H1 (cell line): ENCODE measurements around the gene SLC22A3. TPM values are rescaled to one million over a fixed set of nuclear protein-coding genes. Genes with fewer than 3 reads are reported as not detected.
A peak's percentile ranks its signal among the peaks of the same experiment; 100 is the strongest.

Experiments used
- CTCF ChIA-PET: fragments of 300-600 bp; sonication (Branson Sonifier 250); formaldehyde crosslinking; loops from one replicate; lab custom pipeline; 2021; ENCODE audit not compliant: partially characterized antibody; lab: Charles Lee
- POLR2A ChIA-PET: fragments of 300-600 bp; sonication (Branson Sonifier 250); formaldehyde crosslinking; loops from one replicate; lab custom pipeline; 2021; ENCODE audit warnings: inconsistent platforms; ENCODE audit not compliant: partially characterized antibody; lab: Charles Lee
- DNase-seq, 2 experiments: peaks; one replicate each; pipeline versions ENCODE4 v3.0.0 to v3.0.0-alpha.2; 2010 to 2022; ENCODE audit warnings: low spot score in 2 of 2, low read depth in 1 of 2, mixed read lengths in 1 of 2
- FAIRE-seq: peaks from 2 replicates; lab custom pipeline; 2011; peaks lifted over from hg19 to GRCh38; lab: Jason Lieb, UNC
- H2AFZ ChIP-seq: 2 replicates; pipeline ENCODE4 v1.8.1; 2012; ENCODE audit warnings: low read length, inconsistent platforms
- H2AK5ac ChIP-seq: 2 replicates; pipeline ENCODE4 v1.6.1; 2013; ENCODE audit warnings: low read depth, low read length
- H2BK120ac ChIP-seq: replicated peaks from 2 replicates; pipeline ENCODE3; 2013; ENCODE audit warnings: low read depth, low read length, inconsistent platforms
- H2BK12ac ChIP-seq: 2 replicates; pipeline ENCODE4 v1.6.1; 2013; ENCODE audit warnings: low read depth, low read length
- H2BK15ac ChIP-seq: 2 replicates; pipeline ENCODE4 v1.6.1; 2013; ENCODE audit warnings: low read length
- H2BK20ac ChIP-seq: 2 replicates; pipeline ENCODE4 v1.6.1; 2013; ENCODE audit warnings: low read length
- H2BK5ac ChIP-seq: 2 replicates; pipeline ENCODE4 v1.6.1; 2013; ENCODE audit warnings: low read depth, low read length
- H3K14ac ChIP-seq: 2 replicates; pipeline ENCODE4 v1.6.1; 2013; ENCODE audit warnings: inconsistent platforms; ENCODE audit not compliant: insufficient read length
- H3K18ac ChIP-seq: 2 replicates; pipeline ENCODE4 v1.6.1; 2013; ENCODE audit warnings: low read length; ENCODE audit errors: extremely low read depth
- H3K23ac ChIP-seq: 2 replicates; pipeline ENCODE4 v1.6.1; 2013; ENCODE audit warnings: inconsistent platforms; ENCODE audit not compliant: insufficient read length
- H3K23me2 ChIP-seq: 2 replicates; pipeline ENCODE4 v1.6.1; 2013; ENCODE audit warnings: low read depth, low read length
- H3K27ac ChIP-seq: 2 replicates; pipeline ENCODE4 v1.6.1; 2011; ENCODE audit warnings: low read depth, low read length, inconsistent platforms
- H3K27me3 ChIP-seq, 4 experiments: replicated peaks in 1 of 4; 1 replicate in 1 of 4; 2 replicates in 3 of 4; pipeline versions ENCODE4 v1.6.1 to v1.8.1; 2011 to 2013; ENCODE audit warnings: low read length in 3 of 4, mild to moderate bottlenecking in 3 of 4, inconsistent platforms in 2 of 4, mixed read lengths in 2 of 4, moderate library complexity in 1 of 4; ENCODE audit not compliant: control insufficient read depth in 3 of 4, insufficient read depth in 3 of 4; ENCODE audit errors: extremely low read depth in 1 of 4
- H3K36me3 ChIP-seq, 4 experiments: 2 replicates each; pipeline versions ENCODE4 v1.6.1 to v1.8.1; 2011 to 2013; ENCODE audit warnings: mild to moderate bottlenecking in 4 of 4, low read length in 3 of 4, moderate library complexity in 2 of 4, control low read depth in 1 of 4, inconsistent platforms in 1 of 4; ENCODE audit not compliant: insufficient read depth in 4 of 4, control insufficient read depth in 2 of 4
- H3K4ac ChIP-seq: replicated peaks from 2 replicates; pipeline ENCODE3; 2013; ENCODE audit warnings: low read length, low read depth, mixed read lengths, inconsistent platforms; ENCODE audit not compliant: insufficient read length
- H3K4me1 ChIP-seq, 4 experiments: replicated peaks in 1 of 4; 1 replicate in 1 of 4; 2 replicates in 3 of 4; pipeline versions ENCODE4 v1.6.1 to v1.8.1; 2011 to 2013; ENCODE audit warnings: low read length in 3 of 4, inconsistent platforms in 2 of 4, mixed read lengths in 1 of 4; ENCODE audit not compliant: insufficient read depth in 4 of 4, control insufficient read depth in 3 of 4
- H3K4me2 ChIP-seq, 2 experiments: 2 replicates each; pipeline versions ENCODE4 v1.6.1 to v1.8.1; 2011 to 2013; ENCODE audit warnings: low read depth in 2 of 2, low read length in 2 of 2, control low read depth in 1 of 2, inconsistent platforms in 1 of 2, mild to moderate bottlenecking in 1 of 2; ENCODE audit not compliant: insufficient read depth in 1 of 2
- H3K4me3 ChIP-seq, 4 experiments: fragments of 200-600, 300-600 bp in 1 of 4; sonication (generic), shearing (Covaris generic), sonication (Bioruptor Twin) in 1 of 4; 2 replicates each; pipeline versions ENCODE4 v1.5.1 to v1.8.1; 2011 to 2016; ENCODE audit warnings: low read length in 4 of 4, low read depth in 3 of 4, control low read depth in 2 of 4, inconsistent platforms in 2 of 4, mild to moderate bottlenecking in 2 of 4, mixed read lengths in 1 of 4, moderate library complexity in 1 of 4; ENCODE audit not compliant: insufficient read depth in 2 of 4; ENCODE audit errors: extremely low read depth in 1 of 4
- H3K56ac ChIP-seq: replicated peaks from 2 replicates; pipeline ENCODE3; 2013; ENCODE audit warnings: low read depth, mild to moderate bottlenecking, mixed read lengths, low read length, inconsistent platforms; ENCODE audit not compliant: insufficient read length
- H3K79me1 ChIP-seq: 2 replicates; pipeline ENCODE4 v1.6.1; 2013; ENCODE audit warnings: low read depth, low read length, control low read depth
- H3K79me2 ChIP-seq, 2 experiments: 2 replicates each; pipeline versions ENCODE4 v1.6.1 to v1.8.1; 2012 to 2013; ENCODE audit warnings: low read length in 2 of 2, mild to moderate bottlenecking in 2 of 2, inconsistent platforms in 1 of 2; ENCODE audit not compliant: insufficient read depth in 2 of 2, control insufficient read depth in 1 of 2
- H3K9ac ChIP-seq, 4 experiments: replicated peaks in 1 of 4; 1 replicate in 1 of 4; 2 replicates in 3 of 4; pipeline versions ENCODE4 v1.6.1 to v1.8.1; 2011 to 2013; ENCODE audit warnings: low read depth in 3 of 4, low read length in 3 of 4, control low read depth in 2 of 4, mild to moderate bottlenecking in 2 of 4, moderate library complexity in 2 of 4, inconsistent platforms in 1 of 4; ENCODE audit errors: extremely low read depth in 1 of 4
- H3K9me3 ChIP-seq, 2 experiments: 2 replicates each; pipeline versions ENCODE4 v1.6.1 to v1.8.1; 2012 to 2013; ENCODE audit warnings: mild to moderate bottlenecking in 2 of 2, moderate library complexity in 2 of 2, control low read depth in 1 of 2, inconsistent platforms in 1 of 2, low read depth in 1 of 2, low read length in 1 of 2, mixed read lengths in 1 of 2; ENCODE audit not compliant: insufficient read depth in 2 of 2
- H4K20me1 ChIP-seq, 2 experiments: replicated peaks in 1 of 2; 2 replicates each; pipeline versions ENCODE3 to v1.8.1; 2011 to 2013; ENCODE audit warnings: inconsistent platforms in 2 of 2, low read length in 2 of 2, mild to moderate bottlenecking in 1 of 2; ENCODE audit not compliant: insufficient read depth in 2 of 2, control insufficient read depth in 1 of 2
- H4K5ac ChIP-seq: 2 replicates; pipeline ENCODE4 v1.6.1; 2013; ENCODE audit warnings: low read length, low read depth, mixed read lengths, inconsistent platforms; ENCODE audit not compliant: insufficient read length
- H4K8ac ChIP-seq: 2 replicates; pipeline ENCODE4 v1.8.0; 2013; ENCODE audit warnings: mild to moderate bottlenecking, moderate library complexity, low read length, inconsistent platforms; ENCODE audit not compliant: insufficient read depth; ENCODE audit errors: extremely low read depth
- H4K91ac ChIP-seq: replicated peaks from 2 replicates; pipeline ENCODE3; 2013; ENCODE audit warnings: low read length, mixed read lengths, inconsistent platforms; ENCODE audit not compliant: insufficient read length
- BACH1 ChIP-seq: IDR thresholded peaks from 2 replicates; pipeline ENCODE4 v1.6.1; 2012; ENCODE audit warnings: low read length, improper control_type of control experiment
- BCL11A ChIP-seq, 2 experiments: IDR thresholded peaks; one replicate each; pipeline ENCODE4 v1.6.1; 2011; ENCODE audit warnings: low read depth in 2 of 2, low read length in 2 of 2, mild to moderate bottlenecking in 2 of 2
- CEBPB ChIP-seq: IDR thresholded peaks from 2 replicates; pipeline ENCODE4 v1.6.1; 2012; ENCODE audit warnings: low read depth, low read length
- CHD1 ChIP-seq: IDR thresholded peaks from 2 replicates; pipeline ENCODE4 v1.6.1; 2012; ENCODE audit warnings: low read depth, low read length, improper control_type of control experiment
- CREB1 ChIP-seq: IDR thresholded peaks from 2 replicates; pipeline ENCODE4 v1.6.1; 2012; ENCODE audit warnings: inconsistent platforms
- GABPA ChIP-seq: IDR thresholded peaks from 2 replicates; pipeline ENCODE4 v1.6.1; 2011; ENCODE audit warnings: mild to moderate bottlenecking, low read length, moderate library complexity, borderline replicate concordance; ENCODE audit not compliant: insufficient read depth
- POLR2AphosphoS5 ChIP-seq: IDR thresholded peaks from 2 replicates; pipeline ENCODE4 v1.6.1; 2011; ENCODE audit warnings: low read depth, low read length
- RNF2 ChIP-seq: fragments of 200-900, 300-1000 bp; sonication (generic); IDR thresholded peaks from 2 replicates; pipeline ENCODE4 v1.7.1; 2016; ENCODE audit warnings: borderline replicate concordance, low read depth, mild to moderate bottlenecking, antibody characterized with exemption, low read length; ENCODE audit not compliant: poor library complexity, severe bottlenecking; ENCODE audit errors: missing control alignments
- SP4 ChIP-seq: IDR thresholded peaks from 2 replicates; pipeline ENCODE4 v1.6.1; 2012; ENCODE audit warnings: low read length, inconsistent platforms
- TAF7 ChIP-seq: optimal IDR thresholded peaks from 2 replicates; pipeline ENCODE3; 2011; ENCODE audit warnings: low read depth, mild to moderate bottlenecking, inconsistent platforms, low read length, moderate library complexity, borderline replicate concordance
- TEAD4 ChIP-seq: IDR thresholded peaks from 2 replicates; pipeline ENCODE4 v1.6.1; 2012; ENCODE audit warnings: low read depth, low read length, inconsistent platforms, mixed read lengths
- WGBS, 2 experiments: shearing (Covaris generic) in 1 of 2; methylation state at CpG; one replicate each; pipeline versions ENCODE4 v1.1.6 to v1.1.7; 2013 to 2015; ENCODE audit warnings: low lambda C conversion rate in 2 of 2, mixed read lengths in 2 of 2, inconsistent platforms in 1 of 2, low coverage in 1 of 2, missing lambda C conversion rate in 1 of 2; ENCODE audit not compliant: insufficient replicate concordance in 2 of 2, insufficient coverage in 1 of 2, insufficient read length in 1 of 2; ENCODE audit errors: extremely low coverage in 1 of 2, missing lambda C conversion rate in 1 of 2; 5-methylcytosine and 5-hydroxymethylcytosine counted together
- polyA plus RNA-seq, 7 experiments: library from polyadenylated mRNA; depleted of rRNA in 3 of 7; stranded (reverse) in 5 of 7; unstranded in 2 of 7; fragments of >200 nt in 5 of 7; fragments of 200-250 nt in 2 of 7; gene quantifications; 1 replicate in 5 of 7; 2 replicates in 1 of 7; 4 replicates in 1 of 7; pipeline versions ENCODE4 v1.2.1 to v1.2.3, GENCODE V29; 2011 to 2013; ENCODE audit warnings: missing spikeins in 2 of 7, mixed read lengths in 2 of 7
- total RNA-seq: library from RNA; stranded (reverse); fragmentation: NEBNext Ultra II Directional; extraction: Animal tissue kit (Norgen Biotek cat#: 25700); gene quantifications from 2 replicates; pipeline ENCODE4 v1.2.1, GENCODE V29; 2021
- TF ChIP-seq, protein P1 (sequence below): IDR thresholded peaks from 2 replicates; pipeline ENCODE4 v1.6.1; 2011; ENCODE audit warnings: low read length, improper control_type of control experiment
- TF ChIP-seq, protein P2 (sequence below): IDR thresholded peaks from 2 replicates; pipeline ENCODE4 v1.6.1; 2012; ENCODE audit warnings: inconsistent platforms

Gene SLC22A3
- total and polyA plus RNA-seq, 2 of the 8 experiments (the other 6 are each of a cell fraction or from before 2014, with no cell fraction given), result 1.0 to 2.9 TPM

GRCh38 chr6:160469153-160469552 lies 121.0 kb downstream of the SLC22A3 start:
- Histone ChIP-seq H3K18ac (no peak overlapping the region), H3K4me2 (no peak overlapping the region), H2BK12ac (no peak overlapping the region), H3K79me2 (no peaks in the 10 kb centered on the region), H4K91ac (no peak overlapping the region), H2BK120ac (no peak overlapping the region), H2AFZ (no peak overlapping the region), H4K20me1 (no peaks in the 10 kb centered on the region), H3K4me1 (no peaks in the 10 kb centered on the region), H3K9me3 (no peaks in the 10 kb centered on the region), H4K5ac (no peak overlapping the region), H4K8ac (no peak overlapping the region), H3K79me1 (no peaks in the 10 kb centered on the region), H2AK5ac (no peak overlapping the region), H3K23me2 (no peaks in the 10 kb centered on the region), H3K56ac (no peak overlapping the region), H3K14ac (no peak overlapping the region), H3K27me3 (no peaks in the 10 kb centered on the region), H2BK15ac (no peak overlapping the region), H3K36me3 (no peaks in the 10 kb centered on the region), H3K27ac (no peak overlapping the region), H2BK20ac (no peak overlapping the region), H3K4ac (no peak overlapping the region), H3K23ac (no peak overlapping the region), H2BK5ac (no peak overlapping the region), H3K9ac (no peak overlapping the region), H3K4me3 (no peak overlapping the region)
- TF ChIP-seq GABPA (no peak), TEAD4 (no peak), SP4 (no peak), TAF7 (no peak), POLR2AphosphoS5 (no peak), RNF2 (no peak), CREB1 (no peak), BCL11A (IDR thresholded peaks at IDR 0.05; ENCODE audit: low read depth in 2 of 2, low read length in 2 of 2) (no peak), BACH1 (no peak), CHD1 (no peak), CEBPB (no peak)
- TF ChIP-seq, protein P1, sequence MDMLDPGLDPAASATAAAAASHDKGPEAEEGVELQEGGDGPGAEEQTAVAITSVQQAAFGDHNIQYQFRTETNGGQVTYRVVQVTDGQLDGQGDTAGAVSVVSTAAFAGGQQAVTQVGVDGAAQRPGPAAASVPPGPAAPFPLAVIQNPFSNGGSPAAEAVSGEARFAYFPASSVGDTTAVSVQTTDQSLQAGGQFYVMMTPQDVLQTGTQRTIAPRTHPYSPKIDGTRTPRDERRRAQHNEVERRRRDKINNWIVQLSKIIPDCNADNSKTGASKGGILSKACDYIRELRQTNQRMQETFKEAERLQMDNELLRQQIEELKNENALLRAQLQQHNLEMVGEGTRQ, result no peak
- TF ChIP-seq, protein P2, sequence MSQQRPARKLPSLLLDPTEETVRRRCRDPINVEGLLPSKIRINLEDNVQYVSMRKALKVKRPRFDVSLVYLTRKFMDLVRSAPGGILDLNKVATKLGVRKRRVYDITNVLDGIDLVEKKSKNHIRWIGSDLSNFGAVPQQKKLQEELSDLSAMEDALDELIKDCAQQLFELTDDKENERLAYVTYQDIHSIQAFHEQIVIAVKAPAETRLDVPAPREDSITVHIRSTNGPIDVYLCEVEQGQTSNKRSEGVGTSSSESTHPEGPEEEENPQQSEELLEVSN, result no peak
- FAIRE-seq, result no peak
- peak in 1 of 2 experiments; percentile 28 for DNase-seq
- ChIA-PET POLR2A (no interaction called here), CTCF (interaction anchor here (0.6 to 1.6 kb wide), 5 partner anchors 14 to 381 kb away, joined by 3 to 5 read pairs (median 3); no protein-coding TSS in a partner anchor)
- WGBS, 2 experiments, result 92% methylated on average over 2 of the region's 2 CpGs; no CpG with 5 or more reads in 1 of the 2 experiments
